ENCODE measurements around the gene RIPOR1. TPM values are rescaled to one million over a fixed set of nuclear protein-coding genes. Genes with fewer than 3 reads are reported as not detected.

The RIPOR1 gene
- total RNA-seq, 1 donor from 2014 or later, result 97.6 TPM

DNA sequence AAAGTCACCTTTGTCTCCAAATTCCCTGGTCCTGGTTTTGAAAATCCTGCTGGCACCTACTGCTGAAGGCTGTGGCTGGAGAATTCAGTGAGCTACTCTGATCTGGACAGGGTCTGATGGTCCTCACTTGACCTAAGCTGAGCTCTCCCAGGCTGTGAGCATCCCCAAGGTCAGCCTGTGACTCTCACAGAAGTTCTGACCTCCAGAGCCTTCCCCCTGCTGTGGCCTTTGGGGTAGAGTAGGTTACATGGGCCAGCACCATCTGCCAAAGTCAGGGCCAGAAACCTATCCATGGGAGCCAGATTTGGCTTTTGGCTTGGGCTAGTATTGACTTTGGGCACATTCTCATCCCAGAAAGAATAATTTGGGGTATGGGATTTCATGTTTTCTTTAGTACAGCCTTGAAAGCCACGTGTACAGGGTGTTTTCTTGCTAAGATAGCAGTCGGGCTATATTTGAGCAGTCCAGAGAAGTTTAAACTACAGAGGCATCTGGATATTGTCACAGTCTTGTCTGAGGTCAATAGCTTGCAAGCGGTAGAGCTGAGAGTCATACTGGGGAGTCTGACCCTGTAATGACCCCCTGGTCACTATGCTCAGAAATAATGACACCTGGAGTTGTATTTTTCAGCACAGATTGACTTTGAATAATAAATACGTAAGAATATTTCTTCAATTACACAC lies 39.1 kb upstream of the RIPOR1 start:
- Mint-ChIP-seq H3K4me1 (ENCODE audit: low read depth) (no peaks in the 10 kb centered on the region), H3K9me3 (ENCODE audit: low read depth) (no peaks in the 10 kb centered on the region), H3K27ac (ENCODE audit: unreplicated experiment) (no peak overlapping the region), H3K27me3 (ENCODE audit: low read depth) (no peaks in the 10 kb centered on the region), H3K36me3 (ENCODE audit: low read depth) (peaks cover 2% of the 10 kb centered on the region), H3K4me3 (ENCODE audit: unreplicated experiment) (no peak overlapping the region)
- TF ChIP-seq, protein P1, sequence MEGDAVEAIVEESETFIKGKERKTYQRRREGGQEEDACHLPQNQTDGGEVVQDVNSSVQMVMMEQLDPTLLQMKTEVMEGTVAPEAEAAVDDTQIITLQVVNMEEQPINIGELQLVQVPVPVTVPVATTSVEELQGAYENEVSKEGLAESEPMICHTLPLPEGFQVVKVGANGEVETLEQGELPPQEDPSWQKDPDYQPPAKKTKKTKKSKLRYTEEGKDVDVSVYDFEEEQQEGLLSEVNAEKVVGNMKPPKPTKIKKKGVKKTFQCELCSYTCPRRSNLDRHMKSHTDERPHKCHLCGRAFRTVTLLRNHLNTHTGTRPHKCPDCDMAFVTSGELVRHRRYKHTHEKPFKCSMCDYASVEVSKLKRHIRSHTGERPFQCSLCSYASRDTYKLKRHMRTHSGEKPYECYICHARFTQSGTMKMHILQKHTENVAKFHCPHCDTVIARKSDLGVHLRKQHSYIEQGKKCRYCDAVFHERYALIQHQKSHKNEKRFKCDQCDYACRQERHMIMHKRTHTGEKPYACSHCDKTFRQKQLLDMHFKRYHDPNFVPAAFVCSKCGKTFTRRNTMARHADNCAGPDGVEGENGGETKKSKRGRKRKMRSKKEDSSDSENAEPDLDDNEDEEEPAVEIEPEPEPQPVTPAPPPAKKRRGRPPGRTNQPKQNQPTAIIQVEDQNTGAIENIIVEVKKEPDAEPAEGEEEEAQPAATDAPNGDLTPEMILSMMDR (IDR thresholded peaks at IDR 0.05), result no peak
- DNase-seq (ENCODE audit: low spot score), result no peak

DNA sequence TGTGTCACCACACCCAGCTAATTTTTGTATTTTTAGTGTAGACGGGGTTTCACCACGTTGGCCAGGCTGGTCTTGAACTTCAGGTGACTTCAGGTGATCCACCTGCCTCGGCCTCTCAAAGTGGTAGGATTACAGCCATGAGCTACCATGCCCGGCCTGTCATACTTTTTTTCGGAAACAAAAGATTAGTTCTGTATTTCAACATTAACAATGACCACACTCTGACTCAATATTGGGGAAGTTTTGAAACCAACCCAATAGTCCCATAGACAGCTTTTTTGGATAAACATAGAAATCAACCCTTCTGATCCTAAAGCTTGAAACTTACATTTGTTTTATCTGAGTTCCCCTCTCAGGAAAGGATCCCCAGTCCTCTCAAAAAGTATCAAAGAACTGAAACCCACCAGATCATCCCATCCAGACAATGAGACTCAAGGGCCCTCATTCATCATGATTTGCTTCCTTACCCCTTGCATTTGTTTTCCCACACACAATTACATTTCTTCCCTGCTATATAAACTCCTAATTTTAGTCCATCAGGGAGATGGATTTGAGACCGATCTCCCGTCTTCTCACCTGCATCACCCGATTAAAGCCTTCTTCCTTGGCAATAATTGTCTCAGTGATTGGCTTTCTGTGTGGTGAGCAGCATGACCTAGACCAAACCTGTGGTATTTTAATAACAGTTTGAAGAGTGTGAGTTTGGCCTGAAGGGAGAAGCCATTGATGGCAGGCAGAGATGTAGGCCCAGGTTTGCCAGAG lies 38.1 kb upstream of the RIPOR1 start:
- H3K27me3 Mint-ChIP-seq (ENCODE audit: low read depth), result no peaks in the 10 kb centered on the region
- H3K9me3 Mint-ChIP-seq (ENCODE audit: low read depth), result no peaks in the 10 kb centered on the region
- DNase-seq (ENCODE audit: low spot score), result no peak
- H3K27ac Mint-ChIP-seq (ENCODE audit: unreplicated experiment), result no peak overlapping the region
- no peak overlapping the region for H3K4me3 Mint-ChIP-seq (ENCODE audit: unreplicated experiment)
- TF ChIP-seq, protein P1 (IDR thresholded peaks at IDR 0.05), result no peak
- no peaks in the 10 kb centered on the region for H3K36me3 Mint-ChIP-seq (ENCODE audit: low read depth)
- H3K4me1 Mint-ChIP-seq (ENCODE audit: low read depth), result no peaks in the 10 kb centered on the region

DNA sequence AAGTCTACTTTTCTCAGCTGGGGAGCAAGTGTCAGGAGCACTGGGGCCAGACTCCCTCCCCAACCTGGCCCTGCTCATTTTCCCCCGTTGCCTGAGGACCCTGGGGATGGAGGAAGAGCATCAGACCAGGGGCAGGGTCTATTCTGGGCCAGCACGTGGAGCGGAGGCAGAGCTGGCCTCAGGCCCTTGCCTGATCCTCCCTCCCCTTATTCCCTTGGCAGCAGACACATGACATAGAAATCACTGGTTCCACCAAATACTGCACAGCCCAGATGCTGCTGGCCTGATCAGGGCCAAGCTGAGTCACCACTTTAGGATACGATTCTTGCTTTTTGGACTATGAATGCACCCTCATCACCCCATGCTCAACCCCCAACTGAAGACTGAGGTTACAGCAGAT lies 29.5 kb upstream of the RIPOR1 start:
- Mint-ChIP-seq H3K27me3 (ENCODE audit: low read depth) (no peaks in the 10 kb centered on the region), H3K4me1 (ENCODE audit: low read depth) (no peaks in the 10 kb centered on the region), H3K27ac (ENCODE audit: unreplicated experiment) (no peak overlapping the region), H3K4me3 (ENCODE audit: unreplicated experiment) (no peak overlapping the region), H3K36me3 (ENCODE audit: low read depth) (no peaks in the 10 kb centered on the region), H3K9me3 (ENCODE audit: low read depth) (no peaks in the 10 kb centered on the region)
- TF ChIP-seq, protein P1 (IDR thresholded peaks at IDR 0.05), result no peak
- DNase-seq (ENCODE audit: low spot score), result no peak

DNA sequence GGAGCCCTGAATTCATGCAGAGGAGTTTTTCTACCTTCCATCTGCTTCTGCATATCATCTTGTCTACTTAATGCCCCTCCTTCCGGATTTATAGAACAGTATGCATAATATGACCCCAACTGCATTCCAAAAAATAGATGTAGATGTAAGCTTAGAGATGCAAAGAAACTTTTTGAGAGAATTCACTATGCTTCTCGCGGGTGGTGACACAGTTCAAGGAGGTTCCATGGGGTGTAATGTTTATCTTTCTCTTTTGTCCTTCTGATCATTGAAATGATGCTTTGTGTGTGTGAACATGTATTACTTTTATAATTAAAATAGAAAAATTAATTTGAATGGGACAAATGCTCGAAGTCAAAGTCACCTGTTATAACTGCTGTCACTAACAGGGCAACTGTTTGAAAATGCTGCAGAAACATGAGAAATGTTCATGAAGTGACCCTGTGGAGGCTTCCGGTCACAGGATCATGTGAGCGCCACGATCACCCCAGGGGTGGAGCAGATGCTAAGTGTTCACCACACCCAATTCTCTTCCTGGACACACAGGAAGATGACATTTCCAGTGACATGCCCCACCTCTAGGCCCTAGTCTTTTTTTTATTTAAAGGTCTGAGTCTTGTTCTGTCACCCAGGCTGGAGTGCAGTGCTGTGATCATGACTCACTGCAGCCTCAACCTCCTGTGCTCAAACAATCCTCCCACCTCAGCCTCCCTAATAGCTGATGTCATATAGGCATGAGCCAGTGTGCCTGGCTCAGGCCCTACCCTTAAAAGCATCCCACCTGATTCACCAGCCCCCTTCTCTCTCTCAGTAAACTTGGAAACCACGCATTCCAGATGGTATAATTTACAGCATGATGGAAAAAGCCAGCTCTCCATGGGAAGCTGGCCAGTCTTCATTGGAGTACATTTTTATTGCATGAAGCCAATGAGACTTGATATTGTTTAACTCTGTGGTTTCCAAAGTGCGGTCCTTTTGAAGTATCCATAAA lies 24.3 kb upstream of the RIPOR1 start:
- Mint-ChIP-seq H3K4me3 (ENCODE audit: unreplicated experiment) (no peak overlapping the region), H3K36me3 (ENCODE audit: low read depth) (no peaks in the 10 kb centered on the region), H3K27me3 (ENCODE audit: low read depth) (no peaks in the 10 kb centered on the region), H3K4me1 (ENCODE audit: low read depth) (no peaks in the 10 kb centered on the region), H3K27ac (ENCODE audit: unreplicated experiment) (no peak overlapping the region), H3K9me3 (ENCODE audit: low read depth) (no peaks in the 10 kb centered on the region)
- TF ChIP-seq, protein P1 (IDR thresholded peaks at IDR 0.05), result no peak
- no peak for DNase-seq (ENCODE audit: low spot score)

DNA sequence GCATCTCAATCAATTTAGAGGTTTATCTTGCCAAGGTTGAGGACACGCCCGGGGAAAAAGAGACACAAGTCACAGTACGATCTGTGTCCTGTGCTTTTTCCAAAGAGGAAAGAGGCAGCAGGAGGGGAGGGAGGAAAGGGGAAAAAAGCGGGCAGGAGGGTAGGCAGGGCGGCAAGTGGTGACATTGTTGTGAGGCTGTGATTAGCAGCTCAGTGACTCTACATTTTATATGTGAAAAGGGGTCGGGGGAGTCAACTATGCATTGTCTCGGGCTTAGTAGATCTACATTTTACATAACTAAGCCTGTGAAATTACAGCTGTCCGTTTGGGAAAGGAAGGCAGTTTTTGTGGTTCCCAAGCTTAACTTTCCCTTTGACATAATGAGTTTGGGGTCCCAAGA lies 22.2 kb upstream of the RIPOR1 start:
- H3K27ac Mint-ChIP-seq (ENCODE audit: unreplicated experiment), result no peak overlapping the region

More for the DNA sequence above, 22.2 kb upstream of the RIPOR1 start:
- Mint-ChIP-seq H3K9me3 (ENCODE audit: low read depth) (no peaks in the 10 kb centered on the region), H3K36me3 (ENCODE audit: low read depth) (no peaks in the 10 kb centered on the region), H3K4me3 (ENCODE audit: unreplicated experiment) (no peak overlapping the region), H3K27me3 (ENCODE audit: low read depth) (no peaks in the 10 kb centered on the region), H3K4me1 (ENCODE audit: low read depth) (no peaks in the 10 kb centered on the region)
- no peak for DNase-seq (ENCODE audit: low spot score)
- TF ChIP-seq, protein P1 (IDR thresholded peaks at IDR 0.05), result no peak

Measured in chondrocyte (in vitro differentiated cells).